H1 (cell line): ENCODE measurements around the gene SPTY2D1. TPM values are rescaled to one million over a fixed set of nuclear protein-coding genes. Genes with fewer than 3 reads are reported as not detected.

Source experiments
- CTCF ChIA-PET: fragments of 300-600 bp; sonication (Branson Sonifier 250); formaldehyde crosslinking; loops from one replicate; lab custom pipeline; 2021; ENCODE audit not compliant: partially characterized antibody; lab: Charles Lee
- POLR2A ChIA-PET: fragments of 300-600 bp; sonication (Branson Sonifier 250); formaldehyde crosslinking; loops from one replicate; lab custom pipeline; 2021; ENCODE audit warnings: inconsistent platforms; ENCODE audit not compliant: partially characterized antibody; lab: Charles Lee
- DNase-seq, 2 experiments: peaks; one replicate each; pipeline versions ENCODE4 v3.0.0 to v3.0.0-alpha.2; 2010 to 2022; ENCODE audit warnings: low spot score in 2 of 2, low read depth in 1 of 2, mixed read lengths in 1 of 2
- FAIRE-seq: peaks from 2 replicates; lab custom pipeline; 2011; peaks lifted over from hg19 to GRCh38; lab: Jason Lieb, UNC
- H2AFZ ChIP-seq: 2 replicates; pipeline ENCODE4 v1.8.1; 2012; ENCODE audit warnings: low read length, inconsistent platforms
- H2AK5ac ChIP-seq: 2 replicates; pipeline ENCODE4 v1.6.1; 2013; ENCODE audit warnings: low read depth, low read length
- H2BK120ac ChIP-seq: replicated peaks from 2 replicates; pipeline ENCODE3; 2013; ENCODE audit warnings: low read depth, low read length, inconsistent platforms
- H2BK12ac ChIP-seq: 2 replicates; pipeline ENCODE4 v1.6.1; 2013; ENCODE audit warnings: low read depth, low read length
- H2BK15ac ChIP-seq: 2 replicates; pipeline ENCODE4 v1.6.1; 2013; ENCODE audit warnings: low read length
- H2BK20ac ChIP-seq: 2 replicates; pipeline ENCODE4 v1.6.1; 2013; ENCODE audit warnings: low read length
- H2BK5ac ChIP-seq: 2 replicates; pipeline ENCODE4 v1.6.1; 2013; ENCODE audit warnings: low read depth, low read length
- H3K14ac ChIP-seq: 2 replicates; pipeline ENCODE4 v1.6.1; 2013; ENCODE audit warnings: inconsistent platforms; ENCODE audit not compliant: insufficient read length
- H3K18ac ChIP-seq: 2 replicates; pipeline ENCODE4 v1.6.1; 2013; ENCODE audit warnings: low read length; ENCODE audit errors: extremely low read depth
- H3K23ac ChIP-seq: 2 replicates; pipeline ENCODE4 v1.6.1; 2013; ENCODE audit warnings: inconsistent platforms; ENCODE audit not compliant: insufficient read length
- H3K23me2 ChIP-seq: 2 replicates; pipeline ENCODE4 v1.6.1; 2013; ENCODE audit warnings: low read depth, low read length
- H3K27ac ChIP-seq: 2 replicates; pipeline ENCODE4 v1.6.1; 2011; ENCODE audit warnings: low read depth, low read length, inconsistent platforms
- H3K27me3 ChIP-seq, 4 experiments: replicated peaks in 1 of 4; 1 replicate in 1 of 4; 2 replicates in 3 of 4; pipeline versions ENCODE4 v1.6.1 to v1.8.1; 2011 to 2013; ENCODE audit warnings: low read length in 3 of 4, mild to moderate bottlenecking in 3 of 4, inconsistent platforms in 2 of 4, mixed read lengths in 2 of 4, moderate library complexity in 1 of 4; ENCODE audit not compliant: control insufficient read depth in 3 of 4, insufficient read depth in 3 of 4; ENCODE audit errors: extremely low read depth in 1 of 4
- H3K36me3 ChIP-seq, 4 experiments: 2 replicates each; pipeline versions ENCODE4 v1.6.1 to v1.8.1; 2011 to 2013; ENCODE audit warnings: mild to moderate bottlenecking in 4 of 4, low read length in 3 of 4, moderate library complexity in 2 of 4, control low read depth in 1 of 4, inconsistent platforms in 1 of 4; ENCODE audit not compliant: insufficient read depth in 4 of 4, control insufficient read depth in 2 of 4
- H3K4ac ChIP-seq: replicated peaks from 2 replicates; pipeline ENCODE3; 2013; ENCODE audit warnings: low read length, low read depth, mixed read lengths, inconsistent platforms; ENCODE audit not compliant: insufficient read length
- H3K4me1 ChIP-seq, 4 experiments: replicated peaks in 1 of 4; 1 replicate in 1 of 4; 2 replicates in 3 of 4; pipeline versions ENCODE4 v1.6.1 to v1.8.1; 2011 to 2013; ENCODE audit warnings: low read length in 3 of 4, inconsistent platforms in 2 of 4, mixed read lengths in 1 of 4; ENCODE audit not compliant: insufficient read depth in 4 of 4, control insufficient read depth in 3 of 4
- H3K4me2 ChIP-seq, 2 experiments: 2 replicates each; pipeline versions ENCODE4 v1.6.1 to v1.8.1; 2011 to 2013; ENCODE audit warnings: low read depth in 2 of 2, low read length in 2 of 2, control low read depth in 1 of 2, inconsistent platforms in 1 of 2, mild to moderate bottlenecking in 1 of 2; ENCODE audit not compliant: insufficient read depth in 1 of 2
- H3K4me3 ChIP-seq, 4 experiments: fragments of 200-600, 300-600 bp in 1 of 4; sonication (generic), shearing (Covaris generic), sonication (Bioruptor Twin) in 1 of 4; 2 replicates each; pipeline versions ENCODE4 v1.5.1 to v1.8.1; 2011 to 2016; ENCODE audit warnings: low read length in 4 of 4, low read depth in 3 of 4, control low read depth in 2 of 4, inconsistent platforms in 2 of 4, mild to moderate bottlenecking in 2 of 4, mixed read lengths in 1 of 4, moderate library complexity in 1 of 4; ENCODE audit not compliant: insufficient read depth in 2 of 4; ENCODE audit errors: extremely low read depth in 1 of 4
- H3K56ac ChIP-seq: replicated peaks from 2 replicates; pipeline ENCODE3; 2013; ENCODE audit warnings: low read depth, mild to moderate bottlenecking, mixed read lengths, low read length, inconsistent platforms; ENCODE audit not compliant: insufficient read length
- H3K79me1 ChIP-seq: 2 replicates; pipeline ENCODE4 v1.6.1; 2013; ENCODE audit warnings: low read depth, low read length, control low read depth
- H3K79me2 ChIP-seq, 2 experiments: 2 replicates each; pipeline versions ENCODE4 v1.6.1 to v1.8.1; 2012 to 2013; ENCODE audit warnings: low read length in 2 of 2, mild to moderate bottlenecking in 2 of 2, inconsistent platforms in 1 of 2; ENCODE audit not compliant: insufficient read depth in 2 of 2, control insufficient read depth in 1 of 2
- H3K9ac ChIP-seq, 4 experiments: replicated peaks in 1 of 4; 1 replicate in 1 of 4; 2 replicates in 3 of 4; pipeline versions ENCODE4 v1.6.1 to v1.8.1; 2011 to 2013; ENCODE audit warnings: low read depth in 3 of 4, low read length in 3 of 4, control low read depth in 2 of 4, mild to moderate bottlenecking in 2 of 4, moderate library complexity in 2 of 4, inconsistent platforms in 1 of 4; ENCODE audit errors: extremely low read depth in 1 of 4
- H3K9me3 ChIP-seq, 2 experiments: 2 replicates each; pipeline versions ENCODE4 v1.6.1 to v1.8.1; 2012 to 2013; ENCODE audit warnings: mild to moderate bottlenecking in 2 of 2, moderate library complexity in 2 of 2, control low read depth in 1 of 2, inconsistent platforms in 1 of 2, low read depth in 1 of 2, low read length in 1 of 2, mixed read lengths in 1 of 2; ENCODE audit not compliant: insufficient read depth in 2 of 2
- H4K20me1 ChIP-seq, 2 experiments: replicated peaks in 1 of 2; 2 replicates each; pipeline versions ENCODE3 to v1.8.1; 2011 to 2013; ENCODE audit warnings: inconsistent platforms in 2 of 2, low read length in 2 of 2, mild to moderate bottlenecking in 1 of 2; ENCODE audit not compliant: insufficient read depth in 2 of 2, control insufficient read depth in 1 of 2
- H4K5ac ChIP-seq: 2 replicates; pipeline ENCODE4 v1.6.1; 2013; ENCODE audit warnings: low read length, low read depth, mixed read lengths, inconsistent platforms; ENCODE audit not compliant: insufficient read length
- H4K8ac ChIP-seq: 2 replicates; pipeline ENCODE4 v1.8.0; 2013; ENCODE audit warnings: mild to moderate bottlenecking, moderate library complexity, low read length, inconsistent platforms; ENCODE audit not compliant: insufficient read depth; ENCODE audit errors: extremely low read depth
- H4K91ac ChIP-seq: replicated peaks from 2 replicates; pipeline ENCODE3; 2013; ENCODE audit warnings: low read length, mixed read lengths, inconsistent platforms; ENCODE audit not compliant: insufficient read length
- CTBP2 ChIP-seq: IDR thresholded peaks from 2 replicates; pipeline ENCODE4 v1.7.0; 2011; ENCODE audit warnings: borderline replicate concordance, mild to moderate bottlenecking, moderate library complexity, mixed read lengths, low read length; ENCODE audit not compliant: insufficient read depth, insufficient read length
- EZH2 ChIP-seq: fragments of 200-600 bp; sonication (generic); IDR thresholded peaks from 2 replicates; pipeline ENCODE4 v1.7.1; 2012; ENCODE audit warnings: low read depth, mild to moderate bottlenecking, moderate library complexity, low read length, inconsistent platforms; ENCODE audit not compliant: severe bottlenecking
- HDAC2 ChIP-seq, 2 experiments: fragments of 300-600 bp in 1 of 2; sonication (generic) in 1 of 2; IDR thresholded peaks; 2 replicates each; pipeline ENCODE4 v1.6.1; 2011 to 2012; ENCODE audit warnings: low read depth in 2 of 2, low read length in 2 of 2, mild to moderate bottlenecking in 2 of 2, moderate library complexity in 2 of 2, borderline replicate concordance in 1 of 2, inconsistent platforms in 1 of 2
- WGBS, 2 experiments: shearing (Covaris generic) in 1 of 2; methylation state at CpG; one replicate each; pipeline versions ENCODE4 v1.1.6 to v1.1.7; 2013 to 2015; ENCODE audit warnings: low lambda C conversion rate in 2 of 2, mixed read lengths in 2 of 2, inconsistent platforms in 1 of 2, low coverage in 1 of 2, missing lambda C conversion rate in 1 of 2; ENCODE audit not compliant: insufficient replicate concordance in 2 of 2, insufficient coverage in 1 of 2, insufficient read length in 1 of 2; ENCODE audit errors: extremely low coverage in 1 of 2, missing lambda C conversion rate in 1 of 2; 5-methylcytosine and 5-hydroxymethylcytosine counted together
- polyA plus RNA-seq, 7 experiments: library from polyadenylated mRNA; depleted of rRNA in 3 of 7; stranded (reverse) in 5 of 7; unstranded in 2 of 7; fragments of >200 nt in 5 of 7; fragments of 200-250 nt in 2 of 7; gene quantifications; 1 replicate in 5 of 7; 2 replicates in 1 of 7; 4 replicates in 1 of 7; pipeline versions ENCODE4 v1.2.1 to v1.2.3, GENCODE V29; 2011 to 2013; ENCODE audit warnings: missing spikeins in 2 of 7, mixed read lengths in 2 of 7
- total RNA-seq: library from RNA; stranded (reverse); fragmentation: NEBNext Ultra II Directional; extraction: Animal tissue kit (Norgen Biotek cat#: 25700); gene quantifications from 2 replicates; pipeline ENCODE4 v1.2.1, GENCODE V29; 2021

SPTY2D1 gene
- total and polyA plus RNA-seq, 2 of the 8 experiments (the other 6 are each of a cell fraction or from before 2014, with no cell fraction given), result 4.9 to 17.6 TPM

- DNase-seq, result no peak
- H3K4ac ChIP-seq, result no peak overlapping the region
- H3K56ac ChIP-seq, result no peak overlapping the region
- H4K91ac ChIP-seq, result no peak overlapping the region
- TF ChIP-seq CTBP2, result no peak
- no peak for TF ChIP-seq EZH2
- no peak for TF ChIP-seq HDAC2 (IDR thresholded peaks at IDR 0.05; ENCODE audit: borderline replicate concordance in 1 of 2, low read depth in 2 of 2, low read length in 2 of 2)
- H2AFZ ChIP-seq, result no peak overlapping the region
- H4K5ac ChIP-seq, result no peak overlapping the region
- no peak overlapping the region for H4K8ac ChIP-seq
- H3K23ac ChIP-seq, result no peak overlapping the region
- H3K18ac ChIP-seq, result no peak overlapping the region
- H3K79me1 ChIP-seq, result peaks cover 3% of the 10 kb centered on the region; the same call in 1 of the 2 replicates
- no peaks in the 10 kb centered on the region for H3K27me3 ChIP-seq
- H3K4me2 ChIP-seq, result no peak overlapping the region
- H3K4me3 ChIP-seq, result no peak overlapping the region
- no peak overlapping the region for H3K27ac ChIP-seq
- no peak for FAIRE-seq
- 85% methylated on average over 5 of the region's 5 CpGs; no CpG with 5 or more reads in 1 of the 2 experiments for WGBS, 2 experiments
- no peak overlapping the region for H2BK12ac ChIP-seq
- H3K36me3 ChIP-seq, result peaks cover 2 to 20% (median 15%) of the 10 kb centered on the region in 4 experiments; a peak in 5 of 8 replicates
- H3K4me1 ChIP-seq, result no peaks in the 10 kb centered on the region
- H2BK5ac ChIP-seq, result no peak overlapping the region
- H2AK5ac ChIP-seq, result no peak overlapping the region
- H3K14ac ChIP-seq, result no peak overlapping the region
- ChIA-PET CTCF (interaction anchor here (0.8 to 1.2 kb wide), 2 partner anchors 18 to 208 kb away, joined by 3 read pairs; no protein-coding TSS in a partner anchor), POLR2A (interaction anchor here (0.9 kb wide), 1 partner anchor 12 kb away, joined by 3 read pairs; no protein-coding TSS in a partner anchor)
- H3K9me3 ChIP-seq, result no peaks in the 10 kb centered on the region
- peaks cover 1 to 51% of the 10 kb centered on the region in 2 experiments; a peak in 3 of 4 replicates for H3K79me2 ChIP-seq
- H3K9ac ChIP-seq, result no peak overlapping the region
- no peak overlapping the region for H2BK120ac ChIP-seq
- no peak overlapping the region for H2BK20ac ChIP-seq
- H2BK15ac ChIP-seq, result no peak overlapping the region
- H4K20me1 ChIP-seq, result peaks cover 0 to 5% of the 10 kb centered on the region in 2 experiments
- H3K23me2 ChIP-seq, result no peaks in the 10 kb centered on the region
These were observed 15.7 kb downstream of the SPTY2D1 start for GRCh38 chr11:18618342-18619025.
